ENCODE measurements around the gene SDHC. TPM values are rescaled to one million over a fixed set of nuclear protein-coding genes. Genes with fewer than 3 reads are reported as not detected.

The SDHC gene
- total RNA-seq (2016; rRNA removed; fragmentation: Illumina TruSeq; extraction: Trizol) (27.1 and 85.0 TPM in 2 replicates), polyA plus RNA-seq (2011; rRNA removed) (199 and 229 TPM in 2 replicates), polyA minus RNA-seq (2011; rRNA and poly(A)+ RNA removed; ENCODE audit: low replicate concordance) (193 and 211 TPM in 2 replicates), Bru-seq, nascent RNA (percentile 78 among the genes with signal in this experiment), BruChase-seq, experiment 1, labeled RNA remaining after a 6-hour chase (percentile 78 among the genes with signal in this experiment), BruChase-seq, experiment 2, labeled RNA remaining after a 2-hour chase (percentile 77 among the genes with signal in this experiment)
- total RNA-seq (2016; cell fraction: cytosol; rRNA removed; fragmentation: Illumina TruSeq; extraction: Trizol; ENCODE audit: low read depth), result 6.6 and 7.1 TPM in 2 replicates
- 31.5 and 89.0 TPM in 2 replicates for total RNA-seq (2016; cell fraction: insoluble cytoplasmic fraction; rRNA removed; fragmentation: Illumina TruSeq; extraction: Trizol)
- 11.7 and 14.4 TPM in 2 replicates for total RNA-seq (2016; cell fraction: membrane; rRNA removed; fragmentation: Illumina TruSeq; extraction: Trizol)
- total RNA-seq (2016; cell fraction: nucleus; rRNA removed; fragmentation: Illumina TruSeq; extraction: Trizol), result 35.3 and 45.4 TPM in 2 replicates
- polyA plus RNA-seq (2011; cell fraction: cytosol; rRNA removed), result 343 and 361 TPM in 2 replicates
- polyA plus RNA-seq (2011; cell fraction: nucleus; rRNA removed), result 86.0 and 92.0 TPM in 2 replicates
- polyA plus RNA-seq (2012), result 170 and 238 TPM in 2 replicates
- 38.5 and 40.2 TPM in 2 replicates for polyA plus RNA-seq (2016; cell fraction: cytosol; fragmentation: Illumina TruSeq; extraction: Trizol; ENCODE audit: low read depth)
- polyA plus RNA-seq (2016; cell fraction: insoluble cytoplasmic fraction; fragmentation: Illumina TruSeq; extraction: Trizol; ENCODE audit: low read depth), result 408 and 469 TPM in 2 replicates
- polyA plus RNA-seq (2016; cell fraction: membrane; fragmentation: Illumina TruSeq; extraction: Trizol; ENCODE audit: low read depth), result 66.2 and 70.3 TPM in 2 replicates
- polyA plus RNA-seq (2016; cell fraction: nucleus; fragmentation: Illumina TruSeq; extraction: Trizol; ENCODE audit: insufficient read depth, low read depth), result 164 and 176 TPM in 2 replicates
- 97.8 and 115 TPM in 2 replicates for polyA minus RNA-seq (2011; cell fraction: cytosol; rRNA and poly(A)+ RNA removed)
- polyA minus RNA-seq (2011; cell fraction: nucleus; rRNA and poly(A)+ RNA removed), result 70.2 and 72.6 TPM in 2 replicates
- long read RNA-seq, experiment 1, full-length matches to known transcripts, result 130 of 155 reads
- long read RNA-seq, experiment 1, partial matches to known transcripts, result 21 of 155 reads
- long read RNA-seq, experiment 1, other reads (novel, unspliced or antisense), result 4 of 155 reads
- long read RNA-seq, experiment 2, full-length matches to known transcripts, result 152 of 253 reads
- long read RNA-seq, experiment 2, partial matches to known transcripts, result 84 of 253 reads
- long read RNA-seq, experiment 2, other reads (novel, unspliced or antisense), result 17 of 253 reads

DNA sequence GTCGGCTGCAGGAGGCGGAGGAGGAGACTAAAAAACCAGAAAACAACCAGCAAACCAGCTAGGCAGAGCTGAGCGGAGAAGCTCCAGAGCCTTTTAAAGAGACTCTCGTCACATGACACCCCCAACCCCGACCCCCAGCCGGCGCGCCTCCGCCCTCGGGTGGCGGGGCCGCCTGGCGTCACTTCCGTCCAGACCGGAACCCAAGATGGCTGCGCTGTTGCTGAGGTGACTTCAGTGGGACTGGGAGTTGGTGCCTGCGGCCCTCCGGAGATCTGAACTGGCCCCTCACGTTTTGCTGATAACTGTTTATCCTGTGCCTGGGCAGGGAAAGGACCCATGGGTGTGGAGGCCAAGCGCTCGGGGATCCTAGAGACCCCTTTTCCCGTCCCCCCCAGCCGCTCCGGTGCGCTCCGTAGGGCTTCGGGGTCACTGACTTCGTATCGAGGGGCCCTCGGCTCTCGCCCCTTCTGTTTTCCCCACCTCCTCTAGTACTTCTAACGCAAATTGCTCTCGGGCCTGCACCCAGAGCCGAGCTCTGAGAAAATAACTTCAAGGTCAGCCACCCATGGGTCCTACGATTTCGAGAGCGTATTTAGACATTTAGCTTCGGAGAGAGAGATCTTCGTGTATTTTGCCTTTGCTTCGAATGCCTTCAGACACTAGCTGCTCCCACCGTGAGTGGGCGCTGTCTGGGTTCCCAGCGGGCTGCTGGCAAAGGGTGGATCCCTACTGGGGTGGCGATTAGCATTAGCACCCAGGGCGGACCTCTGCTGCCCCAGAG is at the start of gene SDHC:
TSS of gene SDHC (plus strand) at position 181 of the 781 bp plus-strand sequence. CDS start at position 206, 25 bp downstream.
- Histone ChIP-seq H3K36me3 (replicated peaks in 1 of 2; ENCODE audit: control insufficient read depth in 1 of 2, insufficient read depth in 2 of 2, low read length in 2 of 2) (no peaks in the 10 kb centered on the region; a peak in 2 of 5 replicates), H3K9me3 (ENCODE audit: low read length) (no peaks in the 10 kb centered on the region), H3K79me2 (ENCODE audit: insufficient read depth, low read length) (peaks cover 26% of the 10 kb centered on the region), H3K27me3 (ENCODE audit: control insufficient read depth in 1 of 2, insufficient read depth in 2 of 2, low read length in 2 of 2) (no peaks in the 10 kb centered on the region; a peak in 1 of 5 replicates), H3K9ac (ENCODE audit: insufficient read depth, low read depth, low read length) (peak within 1 kb of the TSS; percentile 96), H3K27ac (ENCODE audit: extremely low read length, insufficient read depth, low read length) (peak within 1 kb of the TSS; percentile 95), H2AFZ (ENCODE audit: low read length) (no peak within 1 kb of the TSS), H3K4me3 (replicated peaks in 1 of 3; ENCODE audit: insufficient read depth in 1 of 3, low read depth in 2 of 3, low read length in 3 of 3) (peak within 1 kb of the TSS; percentile 78 to 92 (median 79)), H3K4me1 (ENCODE audit: insufficient read depth, low read length) (peaks cover 76% of the 10 kb centered on the region), H3K4me2 (ENCODE audit: low read depth, low read length) (peak within 1 kb of the TSS; percentile 100), H4K20me1 (ENCODE audit: insufficient read depth, low read length) (peaks cover 3% of the 10 kb centered on the region; the same call in 1 of the 2 replicates)
- ChIA-PET CTCF (ENCODE audit: low intra/inter-chr PET ratio, low total read pairs) (no interaction called here), POLR2A (interaction anchor here (0.5 to 2.9 kb wide), 27 partner anchors 8 to 301 kb away, joined by 3 to 75 read pairs (median 6); partner anchors contain the start of genes ADAMTS4, APOA2, B4GALT3 and CFAP126)
- BruUV-seq (replicated peaks), result TSS peak; percentile 79
- FAIRE-seq (peak; percentile 54), ATAC-seq (peak; percentile 94), DNase-seq (ENCODE audit: low spot score) (peak; percentile 87)
- in situ Hi-C loops (cut with HindIII; ENCODE audit: extremely low pct_ligation_motif_present, low pct_unique_long_range_greater_than_20kb) (no loop called here), intact Hi-C loops (cut with micrococcal nuclease; ENCODE audit: unreplicated experiment) (loop anchor here (5.0 kb wide), 1 partner anchor 87 kb away; the partner anchor contains the start of gene TOMM40L)
- 0% methylated on average over 28 of the region's 45 CpGs for WGBS (ENCODE audit: low lambda C conversion rate)
- no peak for TF ChIP-seq ZNF251 (CRISPR knock-in tag; IDR thresholded peaks at IDR 0.05)
- no peak; the same call in 1 of the 2 replicates for TF ChIP-seq ZNF746 (CRISPR knock-in tag; IDR thresholded peaks at IDR 0.05)
- no peak for TF ChIP-seq PHB2 (IDR thresholded peaks at IDR 0.05; ENCODE audit: partially characterized antibody)
- TF ChIP-seq RARG (CRISPR knock-in tag; IDR thresholded peaks at IDR 0.05; ENCODE audit: low read depth), result no peak
- TF ChIP-seq POGZ (CRISPR knock-in tag; IDR thresholded peaks at IDR 0.05), result peak; percentile 66; the same call in 1 of the 2 replicates
- TF ChIP-seq ZNF136 (CRISPR knock-in tag; IDR thresholded peaks at IDR 0.05; ENCODE audit: low read depth), result no peak
- TF ChIP-seq SP4 (CRISPR knock-in tag; IDR thresholded peaks at IDR 0.05), result no peak
- TF ChIP-seq ZBTB42 (CRISPR knock-in tag; IDR thresholded peaks at IDR 0.05), result 0 out of 2 replicates have a peak, but pooled peaks have one; percentile 74
- TF ChIP-seq HNRNPLL (IDR thresholded peaks at IDR 0.05; ENCODE audit: low read depth, low read length, poor library complexity, severe bottlenecking), result peak; percentile 78
- TF ChIP-seq ZSCAN29 (CRISPR knock-in tag; conservative IDR thresholded peaks at IDR 0.05), result 0 out of 2 replicates have a peak, but pooled peaks have one; percentile 32
- TF ChIP-seq TFDP2 (CRISPR knock-in tag; IDR thresholded peaks at IDR 0.05), result peak; percentile 24
- no peak for TF ChIP-seq ZSCAN22 (CRISPR knock-in tag; IDR thresholded peaks at IDR 0.05)
- no peak for TF ChIP-seq ZNF547 (CRISPR knock-in tag; IDR thresholded peaks at IDR 0.05)
- TF ChIP-seq, protein P1, sequence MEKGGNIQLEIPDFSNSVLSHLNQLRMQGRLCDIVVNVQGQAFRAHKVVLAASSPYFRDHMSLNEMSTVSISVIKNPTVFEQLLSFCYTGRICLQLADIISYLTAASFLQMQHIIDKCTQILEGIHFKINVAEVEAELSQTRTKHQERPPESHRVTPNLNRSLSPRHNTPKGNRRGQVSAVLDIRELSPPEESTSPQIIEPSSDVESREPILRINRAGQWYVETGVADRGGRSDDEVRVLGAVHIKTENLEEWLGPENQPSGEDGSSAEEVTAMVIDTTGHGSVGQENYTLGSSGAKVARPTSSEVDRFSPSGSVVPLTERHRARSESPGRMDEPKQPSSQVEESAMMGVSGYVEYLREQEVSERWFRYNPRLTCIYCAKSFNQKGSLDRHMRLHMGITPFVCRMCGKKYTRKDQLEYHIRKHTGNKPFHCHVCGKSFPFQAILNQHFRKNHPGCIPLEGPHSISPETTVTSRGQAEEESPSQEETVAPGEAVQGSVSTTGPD (CRISPR knock-in tag; IDR thresholded peaks at IDR 0.05), result peak; percentile 53; the same call in 1 of the 2 replicates
